ENCODE data around the gene OR9A4.
"Not testable (repeated sequence)": the region's sequence is repeated elsewhere in the genome, so short reads cannot be mapped to it uniquely, and the experiment has no call there.

Gene OR9A4

DNA sequence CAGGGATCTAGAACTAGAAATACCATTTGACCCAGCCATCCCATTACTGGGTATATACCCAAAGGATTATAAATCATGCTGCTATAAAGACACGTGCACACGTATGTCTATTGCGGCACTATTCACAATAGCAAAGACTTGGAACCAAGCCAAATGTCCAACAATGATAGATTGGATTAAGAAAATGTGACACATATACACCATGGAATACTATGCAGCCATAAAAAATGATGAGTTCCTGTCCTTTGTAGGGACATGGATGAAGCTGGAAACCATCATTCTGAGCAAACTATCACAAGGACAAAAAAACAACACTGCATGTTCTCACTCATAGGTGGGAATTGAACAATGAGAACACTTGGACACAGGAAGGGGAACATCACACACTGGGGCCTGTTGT is 16.8 kb upstream of the OR9A4 start:
- H3K4me1 ChIP-seq (ENCODE audit: control insufficient read depth, insufficient read depth, low read length); CTCF ChIA-PET; H3K27ac ChIP-seq (ENCODE audit: extremely low read depth, low read depth, low read length); H3K36me3 ChIP-seq (ENCODE audit: control insufficient read depth in 2 of 2, insufficient read depth in 1 of 2, low read length in 2 of 2); H3K4me3 ChIP-seq (ENCODE audit: low read depth, low read length); H3K9me3 ChIP-seq (ENCODE audit: control insufficient read depth, insufficient read depth, low read depth, low read length); POLR2A ChIA-PET: not testable (repeated sequence)
- peak; percentile 62 for TF ChIP-seq ZNF146 (tag by site-specific recombination; IDR thresholded peaks at IDR 0.05)

DNA sequence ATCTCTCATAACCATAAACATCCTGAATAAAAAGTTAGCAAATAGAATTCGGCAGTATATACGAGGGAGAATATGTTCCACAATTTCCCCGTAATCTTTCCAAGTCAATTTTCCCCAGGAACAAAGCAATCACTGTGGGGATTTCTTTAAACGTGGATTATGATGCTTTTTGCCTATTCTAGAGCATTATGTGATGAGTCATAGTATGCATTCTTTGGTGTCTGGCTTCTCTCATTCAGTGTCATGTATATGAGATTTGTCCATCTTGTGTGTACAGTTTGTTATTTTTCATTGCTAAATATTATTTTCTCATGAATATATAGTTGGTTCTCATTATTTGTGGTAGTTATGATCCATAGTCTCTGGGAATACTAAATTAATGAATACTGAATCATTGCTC is 9.9 kb upstream of the OR9A4 start:
- ChIA-PET POLR2A (no interaction called here), CTCF (no interaction called here)
- no peaks in the 10 kb centered on the region for H3K36me3 ChIP-seq (ENCODE audit: control insufficient read depth in 2 of 2, insufficient read depth in 1 of 2, low read length in 2 of 2)
- TF ChIP-seq, protein P1, sequence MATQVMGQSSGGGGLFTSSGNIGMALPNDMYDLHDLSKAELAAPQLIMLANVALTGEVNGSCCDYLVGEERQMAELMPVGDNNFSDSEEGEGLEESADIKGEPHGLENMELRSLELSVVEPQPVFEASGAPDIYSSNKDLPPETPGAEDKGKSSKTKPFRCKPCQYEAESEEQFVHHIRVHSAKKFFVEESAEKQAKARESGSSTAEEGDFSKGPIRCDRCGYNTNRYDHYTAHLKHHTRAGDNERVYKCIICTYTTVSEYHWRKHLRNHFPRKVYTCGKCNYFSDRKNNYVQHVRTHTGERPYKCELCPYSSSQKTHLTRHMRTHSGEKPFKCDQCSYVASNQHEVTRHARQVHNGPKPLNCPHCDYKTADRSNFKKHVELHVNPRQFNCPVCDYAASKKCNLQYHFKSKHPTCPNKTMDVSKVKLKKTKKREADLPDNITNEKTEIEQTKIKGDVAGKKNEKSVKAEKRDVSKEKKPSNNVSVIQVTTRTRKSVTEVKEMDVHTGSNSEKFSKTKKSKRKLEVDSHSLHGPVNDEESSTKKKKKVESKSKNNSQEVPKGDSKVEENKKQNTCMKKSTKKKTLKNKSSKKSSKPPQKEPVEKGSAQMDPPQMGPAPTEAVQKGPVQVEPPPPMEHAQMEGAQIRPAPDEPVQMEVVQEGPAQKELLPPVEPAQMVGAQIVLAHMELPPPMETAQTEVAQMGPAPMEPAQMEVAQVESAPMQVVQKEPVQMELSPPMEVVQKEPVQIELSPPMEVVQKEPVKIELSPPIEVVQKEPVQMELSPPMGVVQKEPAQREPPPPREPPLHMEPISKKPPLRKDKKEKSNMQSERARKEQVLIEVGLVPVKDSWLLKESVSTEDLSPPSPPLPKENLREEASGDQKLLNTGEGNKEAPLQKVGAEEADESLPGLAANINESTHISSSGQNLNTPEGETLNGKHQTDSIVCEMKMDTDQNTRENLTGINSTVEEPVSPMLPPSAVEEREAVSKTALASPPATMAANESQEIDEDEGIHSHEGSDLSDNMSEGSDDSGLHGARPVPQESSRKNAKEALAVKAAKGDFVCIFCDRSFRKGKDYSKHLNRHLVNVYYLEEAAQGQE (tag by site-specific recombination; IDR thresholded peaks at IDR 0.05): no peak
- TF ChIP-seq KLF8 (tag by site-specific recombination; IDR thresholded peaks at IDR 0.05): no peak
- TF ChIP-seq SP3 (tag by site-specific recombination; IDR thresholded peaks at IDR 0.05): no peak
- TF ChIP-seq, protein P2, sequence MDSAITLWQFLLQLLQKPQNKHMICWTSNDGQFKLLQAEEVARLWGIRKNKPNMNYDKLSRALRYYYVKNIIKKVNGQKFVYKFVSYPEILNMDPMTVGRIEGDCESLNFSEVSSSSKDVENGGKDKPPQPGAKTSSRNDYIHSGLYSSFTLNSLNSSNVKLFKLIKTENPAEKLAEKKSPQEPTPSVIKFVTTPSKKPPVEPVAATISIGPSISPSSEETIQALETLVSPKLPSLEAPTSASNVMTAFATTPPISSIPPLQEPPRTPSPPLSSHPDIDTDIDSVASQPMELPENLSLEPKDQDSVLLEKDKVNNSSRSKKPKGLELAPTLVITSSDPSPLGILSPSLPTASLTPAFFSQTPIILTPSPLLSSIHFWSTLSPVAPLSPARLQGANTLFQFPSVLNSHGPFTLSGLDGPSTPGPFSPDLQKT (IDR thresholded peaks at IDR 0.05; ENCODE audit: borderline replicate concordance, low read depth, low read length): no peak
- TF ChIP-seq ZNF404 (tag by site-specific recombination; IDR thresholded peaks at IDR 0.05): no peak
- no peak for TF ChIP-seq WT1 (tag by site-specific recombination; IDR thresholded peaks at IDR 0.05)
- TF ChIP-seq YY1 (tag by site-specific recombination; IDR thresholded peaks at IDR 0.05): no peak
- TF ChIP-seq, protein P3, sequence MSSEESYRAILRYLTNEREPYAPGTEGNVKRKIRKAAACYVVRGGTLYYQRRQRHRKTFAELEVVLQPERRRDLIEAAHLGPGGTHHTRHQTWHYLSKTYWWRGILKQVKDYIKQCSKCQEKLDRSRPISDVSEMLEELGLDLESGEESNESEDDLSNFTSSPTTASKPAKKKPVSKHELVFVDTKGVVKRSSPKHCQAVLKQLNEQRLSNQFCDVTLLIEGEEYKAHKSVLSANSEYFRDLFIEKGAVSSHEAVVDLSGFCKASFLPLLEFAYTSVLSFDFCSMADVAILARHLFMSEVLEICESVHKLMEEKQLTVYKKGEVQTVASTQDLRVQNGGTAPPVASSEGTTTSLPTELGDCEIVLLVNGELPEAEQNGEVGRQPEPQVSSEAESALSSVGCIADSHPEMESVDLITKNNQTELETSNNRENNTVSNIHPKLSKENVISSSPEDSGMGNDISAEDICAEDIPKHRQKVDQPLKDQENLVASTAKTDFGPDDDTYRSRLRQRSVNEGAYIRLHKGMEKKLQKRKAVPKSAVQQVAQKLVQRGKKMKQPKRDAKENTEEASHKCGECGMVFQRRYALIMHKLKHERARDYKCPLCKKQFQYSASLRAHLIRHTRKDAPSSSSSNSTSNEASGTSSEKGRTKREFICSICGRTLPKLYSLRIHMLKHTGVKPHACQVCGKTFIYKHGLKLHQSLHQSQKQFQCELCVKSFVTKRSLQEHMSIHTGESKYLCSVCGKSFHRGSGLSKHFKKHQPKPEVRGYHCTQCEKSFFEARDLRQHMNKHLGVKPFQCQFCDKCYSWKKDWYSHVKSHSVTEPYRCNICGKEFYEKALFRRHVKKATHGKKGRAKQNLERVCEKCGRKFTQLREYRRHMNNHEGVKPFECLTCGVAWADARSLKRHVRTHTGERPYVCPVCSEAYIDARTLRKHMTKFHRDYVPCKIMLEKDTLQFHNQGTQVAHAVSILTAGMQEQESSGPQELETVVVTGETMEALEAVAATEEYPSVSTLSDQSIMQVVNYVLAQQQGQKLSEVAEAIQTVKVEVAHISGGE (tag by site-specific recombination; conservative IDR thresholded peaks at IDR 0.05; ENCODE audit: low read depth): no peak
- no peak overlapping the region for H3K4me3 ChIP-seq (ENCODE audit: low read depth, low read length)
- H3K9me3 ChIP-seq (ENCODE audit: control insufficient read depth, insufficient read depth, low read depth, low read length): no peaks in the 10 kb centered on the region
- H3K4me1 ChIP-seq (ENCODE audit: control insufficient read depth, insufficient read depth, low read length): no peaks in the 10 kb centered on the region
- H3K27ac ChIP-seq (ENCODE audit: extremely low read depth, low read depth, low read length): no peak overlapping the region

DNA sequence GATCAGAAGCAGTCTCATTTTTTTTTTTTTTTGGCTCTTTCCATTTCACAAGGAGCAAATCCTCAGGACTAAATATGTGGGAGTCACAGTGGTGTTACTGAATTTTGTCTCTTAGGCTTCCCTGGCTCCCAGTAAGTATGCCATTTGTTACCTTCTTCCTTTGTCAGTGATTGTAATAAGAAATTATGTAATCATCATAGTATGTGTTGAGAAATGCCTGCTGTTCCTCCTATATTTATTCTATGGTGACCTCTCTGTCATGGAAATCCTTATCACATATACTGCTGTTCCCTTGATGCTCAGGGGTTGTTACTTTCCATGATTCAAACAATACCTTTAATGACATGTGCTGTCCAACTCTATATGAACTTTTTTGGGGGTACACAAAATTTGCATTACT is 4.8 kb upstream of the OR9A4 start:
- H3K9me3 ChIP-seq (ENCODE audit: control insufficient read depth, insufficient read depth, low read depth, low read length): no peaks in the 10 kb centered on the region
- CTCF ChIA-PET: no interaction called here
- no peak overlapping the region for H3K27ac ChIP-seq (ENCODE audit: extremely low read depth, low read depth, low read length)
- H3K36me3 ChIP-seq (ENCODE audit: control insufficient read depth in 2 of 2, insufficient read depth in 1 of 2, low read length in 2 of 2): no peaks in the 10 kb centered on the region
- H3K4me1 ChIP-seq (ENCODE audit: control insufficient read depth, insufficient read depth, low read length): no peaks in the 10 kb centered on the region
- POLR2A ChIA-PET: no interaction called here
- H3K4me3 ChIP-seq (ENCODE audit: low read depth, low read length): no peak overlapping the region
- TF ChIP-seq ZNF202 (tag by site-specific recombination; IDR thresholded peaks at IDR 0.05; ENCODE audit: borderline replicate concordance) (no peak), ZNF366 (tag by site-specific recombination; conservative IDR thresholded peaks at IDR 0.05) (no peak), ZNF510 (tag by site-specific recombination; IDR thresholded peaks at IDR 0.05; ENCODE audit: insufficient replicate concordance) (no peak), ZNF624 (tag by site-specific recombination; IDR thresholded peaks at IDR 0.05) (no peak), ZNF416 (tag by site-specific recombination; IDR thresholded peaks at IDR 0.05) (no peak), ZNF132 (tag by site-specific recombination; IDR thresholded peaks at IDR 0.05; ENCODE audit: borderline replicate concordance) (no peak), YY2 (tag by site-specific recombination; IDR thresholded peaks at IDR 0.05) (no peak), ZNF529 (tag by site-specific recombination; IDR thresholded peaks at IDR 0.05; ENCODE audit: insufficient replicate concordance) (no peak), ZNF223 (tag by site-specific recombination; IDR thresholded peaks at IDR 0.05) (no peak), ZNF701 (tag by site-specific recombination; IDR thresholded peaks at IDR 0.05) (no peak), ZNF658 (tag by site-specific recombination; IDR thresholded peaks at IDR 0.05) (no peak)
- TF ChIP-seq, protein P4, sequence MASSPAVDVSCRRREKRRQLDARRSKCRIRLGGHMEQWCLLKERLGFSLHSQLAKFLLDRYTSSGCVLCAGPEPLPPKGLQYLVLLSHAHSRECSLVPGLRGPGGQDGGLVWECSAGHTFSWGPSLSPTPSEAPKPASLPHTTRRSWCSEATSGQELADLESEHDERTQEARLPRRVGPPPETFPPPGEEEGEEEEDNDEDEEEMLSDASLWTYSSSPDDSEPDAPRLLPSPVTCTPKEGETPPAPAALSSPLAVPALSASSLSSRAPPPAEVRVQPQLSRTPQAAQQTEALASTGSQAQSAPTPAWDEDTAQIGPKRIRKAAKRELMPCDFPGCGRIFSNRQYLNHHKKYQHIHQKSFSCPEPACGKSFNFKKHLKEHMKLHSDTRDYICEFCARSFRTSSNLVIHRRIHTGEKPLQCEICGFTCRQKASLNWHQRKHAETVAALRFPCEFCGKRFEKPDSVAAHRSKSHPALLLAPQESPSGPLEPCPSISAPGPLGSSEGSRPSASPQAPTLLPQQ (tag by site-specific recombination; IDR thresholded peaks at IDR 0.05): no peak
- TF ChIP-seq, protein P5, sequence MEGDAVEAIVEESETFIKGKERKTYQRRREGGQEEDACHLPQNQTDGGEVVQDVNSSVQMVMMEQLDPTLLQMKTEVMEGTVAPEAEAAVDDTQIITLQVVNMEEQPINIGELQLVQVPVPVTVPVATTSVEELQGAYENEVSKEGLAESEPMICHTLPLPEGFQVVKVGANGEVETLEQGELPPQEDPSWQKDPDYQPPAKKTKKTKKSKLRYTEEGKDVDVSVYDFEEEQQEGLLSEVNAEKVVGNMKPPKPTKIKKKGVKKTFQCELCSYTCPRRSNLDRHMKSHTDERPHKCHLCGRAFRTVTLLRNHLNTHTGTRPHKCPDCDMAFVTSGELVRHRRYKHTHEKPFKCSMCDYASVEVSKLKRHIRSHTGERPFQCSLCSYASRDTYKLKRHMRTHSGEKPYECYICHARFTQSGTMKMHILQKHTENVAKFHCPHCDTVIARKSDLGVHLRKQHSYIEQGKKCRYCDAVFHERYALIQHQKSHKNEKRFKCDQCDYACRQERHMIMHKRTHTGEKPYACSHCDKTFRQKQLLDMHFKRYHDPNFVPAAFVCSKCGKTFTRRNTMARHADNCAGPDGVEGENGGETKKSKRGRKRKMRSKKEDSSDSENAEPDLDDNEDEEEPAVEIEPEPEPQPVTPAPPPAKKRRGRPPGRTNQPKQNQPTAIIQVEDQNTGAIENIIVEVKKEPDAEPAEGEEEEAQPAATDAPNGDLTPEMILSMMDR (tag by site-specific recombination; IDR thresholded peaks at IDR 0.05): no peak

Data from HEK293 (cell line).